Measurements from ENCODE around the gene VSTM2L.
"Not testable (repeated sequence)": the region's sequence is repeated elsewhere in the genome, so short reads cannot be mapped to it uniquely, and the experiment has no call there.

VSTM2L gene

DNA sequence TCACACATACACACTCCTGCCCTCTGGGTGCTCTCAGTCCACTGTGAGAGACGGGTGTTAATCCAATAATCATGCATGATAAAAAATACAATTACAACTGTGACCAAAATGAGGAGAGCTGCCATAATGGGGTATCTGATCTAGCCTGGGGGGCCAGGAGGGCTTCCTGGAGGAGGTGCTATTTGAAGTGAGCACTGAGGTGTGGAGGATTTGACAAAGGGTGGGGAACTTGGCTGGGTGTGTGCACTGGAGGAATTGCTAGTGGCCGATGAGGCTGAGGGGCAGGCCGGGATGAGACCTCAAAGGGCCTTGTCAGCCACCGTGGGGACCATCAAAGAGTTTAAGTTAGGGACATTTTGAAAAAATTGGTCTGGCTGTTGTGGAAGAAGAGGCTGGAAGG, 34.8 kb downstream of the VSTM2L start:
- no peak for DNase-seq (ENCODE audit: low read depth in 2 of 2)

DNA sequence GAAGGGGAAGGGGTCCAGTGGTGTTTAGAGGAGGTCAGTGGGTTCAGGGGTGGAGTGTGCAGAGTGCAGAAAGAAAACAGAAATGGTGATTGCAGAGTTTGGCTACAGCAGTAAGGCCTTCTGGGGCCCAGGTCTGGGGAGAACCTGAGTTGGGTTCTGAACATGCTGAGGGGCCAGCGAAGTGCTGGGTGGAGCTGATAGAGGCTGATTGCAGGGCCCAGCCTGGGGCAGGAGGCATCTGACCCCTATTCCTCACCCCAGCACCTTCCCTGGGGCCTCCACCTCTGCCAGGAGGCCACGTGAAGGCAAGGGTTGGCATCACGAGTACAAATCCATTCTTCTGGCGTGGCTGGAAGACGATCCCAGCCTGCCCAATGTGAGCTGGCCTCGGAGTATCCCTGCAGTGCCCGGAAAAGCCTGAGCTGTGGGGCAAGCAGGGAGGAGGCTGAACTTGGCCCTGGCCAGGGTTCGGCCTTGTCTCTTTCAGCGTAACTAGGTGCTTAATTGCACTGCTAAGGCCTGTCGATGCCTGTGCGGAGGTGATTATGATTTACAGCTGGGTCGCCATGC, 35.3 kb downstream of the VSTM2L start:
- DNase-seq (ENCODE audit: low read depth in 2 of 2), result no peak

DNA sequence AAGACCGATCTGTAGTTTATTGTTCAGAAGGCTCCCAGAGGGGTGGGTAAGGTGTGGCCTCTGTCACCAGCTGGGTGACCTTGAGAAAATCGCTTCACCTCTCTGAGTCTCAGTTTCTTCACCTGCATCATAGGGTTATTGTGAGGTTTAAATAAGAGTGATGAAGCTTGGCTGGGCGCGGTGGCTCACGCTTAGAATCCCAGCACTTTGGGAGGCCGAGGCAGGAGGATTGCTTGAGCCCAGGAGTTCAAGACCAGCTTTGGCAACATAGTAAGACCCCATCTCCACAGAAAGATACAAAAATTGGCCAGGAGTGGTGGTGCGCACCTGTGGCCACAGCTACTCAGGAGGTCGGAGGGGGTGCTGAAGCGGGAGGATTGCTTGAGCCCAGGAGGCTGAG, 36.0 kb downstream of the VSTM2L start:
- no peak for DNase-seq (ENCODE audit: low read depth in 2 of 2)

DNA sequence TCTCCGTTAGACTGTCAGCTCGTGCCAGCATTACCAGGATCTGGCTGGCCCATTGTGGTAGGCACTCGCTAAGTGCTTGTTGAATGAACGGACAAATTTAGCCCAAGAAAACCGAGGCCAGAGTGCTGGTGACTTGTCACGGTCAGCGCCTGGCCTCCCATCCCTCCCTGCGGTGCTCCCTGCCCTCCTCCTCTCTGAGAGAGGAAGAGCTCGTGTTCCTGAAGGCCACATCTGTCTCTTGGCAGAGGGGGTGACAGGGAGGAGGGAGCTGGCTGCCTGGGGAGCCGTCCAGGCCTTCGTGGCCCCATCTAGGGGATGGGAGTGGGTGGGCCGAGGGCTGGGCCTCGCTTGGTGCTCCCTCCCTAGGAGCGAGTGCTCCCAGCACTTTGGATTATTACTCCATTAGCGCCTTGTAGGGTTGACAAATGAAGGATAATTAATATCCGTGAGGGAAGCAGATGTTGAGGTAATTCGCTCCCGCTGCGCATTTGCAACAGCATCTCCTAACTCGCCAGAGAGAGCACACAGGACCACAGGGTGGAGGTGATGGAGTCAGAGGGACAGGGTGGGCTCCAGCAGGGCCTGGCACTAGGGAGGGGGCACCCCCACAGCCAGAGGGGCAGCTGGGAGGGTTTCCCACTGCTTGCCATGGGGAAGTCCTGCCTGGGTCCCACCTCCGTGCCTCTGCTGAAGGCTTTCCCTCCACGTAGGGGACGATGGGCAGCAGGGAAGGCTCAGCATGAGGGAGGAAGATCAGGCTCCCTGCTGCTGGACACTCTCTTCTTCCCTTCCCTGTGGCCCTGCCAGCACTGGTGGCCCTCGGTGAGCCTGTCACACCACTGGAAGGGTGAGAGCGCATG, 37.0 kb downstream of the VSTM2L start:
- DNase-seq (ENCODE audit: low read depth in 2 of 2), result no peak

DNA sequence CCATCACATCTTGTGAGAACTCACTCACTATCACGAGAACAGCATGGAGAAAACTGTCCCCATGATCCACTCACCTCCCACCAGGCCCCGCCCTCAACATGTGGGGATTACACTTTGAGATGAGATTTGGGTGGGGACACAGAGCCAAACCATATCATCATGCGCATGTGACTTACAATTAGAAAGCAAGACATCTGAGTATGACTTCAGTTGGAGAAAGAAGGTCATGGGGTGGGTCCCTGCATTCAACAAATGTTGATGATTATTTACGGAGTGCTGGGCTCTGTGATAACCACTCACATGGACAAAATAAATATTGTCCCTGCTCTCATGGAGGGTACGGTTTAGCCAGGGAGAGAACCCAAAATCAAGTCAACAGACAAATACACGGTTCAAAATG, 37.9 kb downstream of the VSTM2L start:
- DNase-seq (ENCODE audit: low read depth in 2 of 2), result no peak

DNA sequence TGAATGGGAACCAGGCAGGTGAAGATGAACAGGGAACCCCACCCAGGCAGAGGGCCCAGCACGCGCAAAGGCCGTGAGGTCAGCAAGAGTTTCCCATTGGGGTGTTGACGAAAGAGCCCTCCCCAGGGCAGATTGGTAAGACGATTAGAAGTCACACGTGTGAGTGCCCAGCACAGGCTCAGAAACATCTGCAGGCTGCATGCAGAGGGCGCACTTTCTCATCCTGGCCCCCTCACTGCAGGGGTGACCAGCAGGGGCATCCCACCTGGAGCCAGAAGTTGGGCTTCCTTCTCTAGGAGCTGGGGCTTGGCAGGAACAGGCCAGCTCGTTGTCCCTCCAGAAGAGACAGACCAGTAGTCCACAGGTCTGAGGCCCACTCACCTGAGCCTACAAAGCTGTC, 38.4 kb downstream of the VSTM2L start:
- no peak for DNase-seq (ENCODE audit: low read depth in 2 of 2)

DNA sequence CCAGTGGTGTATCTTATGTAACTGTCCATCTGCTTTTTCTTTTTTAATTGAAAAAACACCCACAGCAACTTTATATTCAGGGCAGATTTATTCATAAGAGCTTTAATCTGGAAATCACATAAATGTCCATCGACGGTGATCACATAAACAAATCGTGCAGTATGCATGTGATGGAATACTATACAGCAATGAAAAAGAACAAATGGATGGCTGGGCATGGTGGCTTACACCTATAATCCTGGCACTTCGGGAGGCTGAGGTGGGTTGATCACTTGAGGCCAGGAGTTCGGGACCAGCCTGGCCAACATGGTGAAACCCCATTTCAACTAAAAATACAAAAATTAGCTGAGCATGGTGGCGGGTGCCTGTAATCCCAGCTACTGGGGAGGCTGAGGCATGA, 39.1 kb downstream of the VSTM2L start:
- DNase-seq (ENCODE audit: low read depth in 2 of 2), result no peak

DNA sequence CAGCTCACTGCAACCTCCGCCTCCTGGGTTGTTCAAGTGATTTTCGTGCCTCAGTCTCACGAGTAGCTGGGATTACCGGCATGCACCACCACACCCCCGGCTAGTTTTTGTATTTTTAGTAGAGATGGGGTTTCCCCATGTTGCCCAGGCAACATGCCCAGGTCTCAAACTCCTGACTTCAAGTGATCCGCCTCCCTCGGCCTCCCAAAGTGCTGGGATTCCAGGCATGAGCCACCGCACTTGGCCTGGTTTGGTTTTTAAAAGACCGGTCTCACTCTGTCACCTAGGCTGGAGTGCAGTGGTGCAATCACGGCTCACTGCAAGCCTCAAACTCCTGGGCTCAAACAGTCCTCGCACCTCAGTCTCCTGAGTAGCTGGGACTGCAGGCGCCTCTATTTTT, 40.1 kb downstream of the VSTM2L start:
- no peak for DNase-seq (ENCODE audit: low read depth in 2 of 2)

DNA sequence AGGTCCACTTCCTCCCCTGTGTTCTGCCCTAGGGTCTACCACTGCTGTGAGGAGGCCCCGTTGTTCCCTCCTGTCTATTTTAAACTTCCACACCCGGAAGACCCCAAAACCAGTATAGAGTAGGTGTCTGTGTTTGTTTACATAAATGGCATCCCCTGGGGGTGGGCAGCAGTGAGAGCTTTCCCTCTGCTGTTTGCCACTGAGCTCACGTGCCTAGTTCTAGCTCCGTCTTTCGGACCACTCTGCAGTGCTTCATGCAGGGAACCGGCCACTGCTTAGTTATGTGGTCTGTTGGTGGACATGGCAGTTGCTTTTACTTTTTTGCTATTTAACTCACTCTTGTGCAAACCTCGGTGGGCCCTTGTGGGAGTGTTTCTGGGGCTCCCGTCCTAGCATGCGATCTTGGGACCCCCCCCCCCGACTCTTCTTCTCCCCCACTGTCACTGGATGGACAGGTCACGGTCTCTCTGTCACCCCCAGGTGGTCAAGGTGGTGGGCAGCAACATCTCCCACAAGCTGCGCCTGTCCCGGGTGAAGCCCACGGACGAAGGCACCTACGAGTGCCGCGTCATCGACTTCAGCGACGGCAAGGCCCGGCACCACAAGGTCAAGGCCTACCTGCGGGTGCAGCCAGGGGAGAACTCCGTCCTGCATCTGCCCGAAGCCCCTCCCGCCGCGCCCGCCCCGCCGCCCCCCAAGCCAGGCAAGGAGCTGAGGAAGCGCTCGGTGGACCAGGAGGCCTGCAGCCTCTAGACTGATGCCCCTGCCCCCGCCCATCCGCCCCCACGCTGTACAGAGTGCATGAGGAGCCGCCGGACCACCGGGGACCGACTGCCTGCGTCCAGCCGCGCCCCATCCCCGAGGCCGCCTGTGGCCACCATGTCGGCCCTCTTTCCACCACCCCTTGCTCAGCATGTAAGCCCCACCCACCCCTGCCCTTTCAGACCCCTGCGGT, 40.9 kb downstream of the VSTM2L start:
- no peak for DNase-seq (ENCODE audit: low read depth in 2 of 2)

DNA sequence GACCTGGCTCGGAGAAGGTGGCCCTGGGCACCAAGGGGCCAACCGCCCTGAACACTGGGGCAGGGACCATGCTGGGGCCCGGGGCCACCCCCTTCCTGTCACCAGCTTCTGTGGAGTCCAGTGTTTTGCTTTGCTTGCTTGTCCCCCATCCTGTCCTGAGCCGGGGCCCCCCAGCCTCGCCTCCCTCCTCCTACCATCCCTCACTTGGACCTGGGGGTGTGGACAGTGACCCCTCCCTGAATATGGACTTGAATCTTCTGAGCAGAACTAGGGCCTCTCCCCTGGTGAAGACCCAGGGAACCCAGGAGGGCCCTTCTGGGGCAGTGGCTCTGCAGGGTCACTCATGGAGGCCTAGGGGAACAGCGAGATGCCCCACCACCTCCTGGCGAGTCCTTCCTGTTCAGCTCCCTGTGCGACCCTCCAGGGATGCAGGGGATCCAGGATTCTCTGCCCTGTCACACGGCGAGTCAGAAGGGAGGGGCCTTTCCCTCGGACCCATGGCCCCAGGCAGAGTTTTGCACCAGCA, 41.6 kb downstream of the VSTM2L start:
- DNase-seq (ENCODE audit: low read depth in 2 of 2), result no peak

DNA sequence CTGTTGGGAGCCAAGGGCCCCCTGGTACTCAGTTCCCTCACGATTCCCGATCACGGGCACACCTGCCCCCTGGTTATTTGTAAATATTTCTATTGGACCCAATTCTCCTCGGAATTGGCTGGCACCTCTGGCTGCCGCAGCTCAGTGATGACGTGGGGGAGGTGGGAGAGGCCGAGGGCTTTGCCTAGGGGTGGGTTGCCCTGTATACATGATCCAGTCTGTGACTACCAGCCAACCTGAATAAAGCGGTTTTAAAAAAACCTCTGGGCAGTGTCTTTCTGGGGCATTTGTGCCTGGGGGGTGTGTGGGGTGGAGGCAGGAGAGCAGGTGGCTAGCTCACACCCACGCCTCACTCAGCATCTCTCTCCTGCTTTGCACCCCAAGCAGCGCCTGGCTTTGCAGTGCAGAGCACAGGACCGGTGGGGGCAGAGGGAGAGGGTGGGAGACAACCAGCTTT, 42.2 kb downstream of the VSTM2L start:
- DNase-seq (ENCODE audit: low read depth in 2 of 2), result no peak

DNA sequence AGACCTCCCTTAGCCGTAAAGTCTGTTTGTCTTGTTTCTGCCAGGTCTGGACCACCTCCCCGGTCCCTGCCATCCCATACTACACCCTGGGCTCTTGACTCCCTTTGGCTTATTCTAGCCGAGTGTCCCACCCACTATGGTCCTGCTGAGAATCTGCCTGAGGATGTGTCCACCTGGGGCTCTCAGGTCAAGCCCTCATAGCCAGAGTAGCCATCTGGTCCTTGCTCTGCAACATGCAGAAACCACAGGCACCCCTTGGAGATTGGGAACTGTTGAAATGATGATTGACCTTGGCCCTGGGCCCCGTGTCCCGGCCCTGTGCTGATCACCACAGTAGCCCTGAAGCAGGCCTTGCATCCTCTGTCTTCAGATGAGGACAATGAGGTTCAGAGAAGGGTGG, 44.0 kb downstream of the VSTM2L start:
- no peak for DNase-seq (ENCODE audit: low read depth in 2 of 2)

DNA sequence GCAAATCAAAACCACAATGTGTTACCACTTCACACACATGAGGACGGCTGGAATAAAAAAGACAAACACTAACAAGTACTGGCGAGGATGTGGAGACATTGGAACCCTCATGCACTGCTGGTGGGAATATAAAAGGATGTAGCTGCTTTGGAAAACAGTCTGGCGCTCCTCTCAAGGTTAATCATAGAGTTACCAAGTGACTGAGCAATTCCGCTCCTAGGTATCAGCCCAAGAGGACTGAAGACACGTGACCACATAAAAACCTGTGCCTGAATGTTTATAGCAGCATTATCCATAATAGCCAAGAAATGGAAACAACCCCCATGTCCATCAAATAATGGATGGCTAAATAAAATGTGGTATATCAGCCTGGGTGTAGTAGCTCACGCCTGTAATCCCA, 45.0 kb downstream of the VSTM2L start:
- no peak for DNase-seq (ENCODE audit: low read depth in 2 of 2)

DNA sequence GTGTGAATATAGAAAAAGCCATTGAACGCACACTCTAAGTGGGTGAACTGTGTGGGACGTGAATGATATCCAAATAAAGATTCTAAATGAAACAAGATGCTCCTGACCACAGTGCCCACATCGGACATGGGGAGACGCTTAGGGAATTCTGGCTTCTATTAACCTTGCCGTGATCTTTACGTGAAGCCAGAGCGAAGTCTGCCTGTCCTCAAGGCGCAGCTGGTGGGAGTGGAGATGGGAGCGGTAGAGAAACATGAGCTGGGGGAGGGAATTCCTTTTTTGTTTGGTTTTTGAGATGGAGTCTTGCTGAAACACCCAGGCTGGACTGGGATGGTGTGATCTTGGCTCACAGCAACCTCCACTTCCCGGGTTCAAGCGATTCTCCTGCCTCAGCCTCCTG, 46.0 kb downstream of the VSTM2L start:
- no peak for DNase-seq (ENCODE audit: low read depth in 2 of 2)

DNA sequence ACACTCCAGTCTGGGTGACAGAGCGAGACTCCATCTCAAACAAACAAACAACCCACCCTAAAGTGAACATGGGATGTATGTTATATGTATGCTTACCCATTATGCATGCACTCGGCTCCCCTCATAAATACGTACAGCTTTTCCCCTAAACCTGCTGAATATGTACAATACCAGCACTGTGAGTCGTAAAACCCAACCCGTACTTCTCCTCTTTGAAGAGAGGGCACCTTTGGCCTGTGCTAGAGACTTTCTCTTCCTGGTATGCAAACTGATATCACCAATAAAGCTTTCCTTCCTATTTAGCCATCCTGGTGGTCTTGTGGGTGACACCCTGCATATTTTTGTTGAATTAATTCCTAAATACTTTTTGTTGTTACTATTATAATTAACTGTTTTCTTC, 51.3 kb downstream of the VSTM2L start:
- no peak for DNase-seq (ENCODE audit: low read depth in 2 of 2)

DNA sequence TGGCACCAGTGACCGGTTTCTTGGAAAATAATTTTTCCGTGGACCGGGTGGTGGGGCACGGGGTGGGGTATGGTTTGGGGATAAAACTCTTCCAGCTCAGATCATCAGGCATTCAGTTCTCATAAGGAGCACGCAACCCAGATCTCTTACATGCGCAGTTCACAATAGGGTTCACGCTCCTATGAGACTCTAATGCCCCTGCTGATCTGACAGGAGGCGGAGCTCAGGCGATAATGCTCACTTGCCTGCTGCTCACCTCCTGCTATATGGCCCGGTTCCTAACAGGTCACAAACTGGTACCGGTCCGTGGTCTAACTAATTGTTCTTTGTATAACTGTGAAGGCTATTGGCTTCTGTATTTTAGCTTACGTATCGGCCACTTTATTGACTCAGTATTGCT, 51.7 kb downstream of the VSTM2L start:
- DNase-seq (ENCODE audit: low read depth in 2 of 2), result no peak

DNA sequence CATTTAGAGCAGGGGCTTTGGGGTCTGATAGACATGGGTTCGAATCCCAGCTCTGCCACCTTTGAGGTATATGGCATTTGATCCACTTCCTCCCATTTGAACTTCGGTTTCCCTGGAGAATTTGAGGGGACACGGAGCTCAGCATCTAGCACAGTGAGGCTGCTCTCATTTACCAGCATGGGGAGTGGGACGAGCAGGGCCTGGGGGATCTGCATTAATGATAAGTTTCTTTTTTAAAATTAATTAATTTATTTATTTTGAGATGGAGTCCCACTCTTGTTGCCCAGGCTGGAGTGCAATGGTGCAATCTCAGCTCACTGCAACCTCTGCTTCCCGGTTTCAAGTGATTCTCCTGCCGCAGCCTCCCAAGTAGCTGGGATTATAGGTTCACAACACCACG, 52.6 kb downstream of the VSTM2L start:
- no peak for DNase-seq (ENCODE audit: low read depth in 2 of 2)

DNA sequence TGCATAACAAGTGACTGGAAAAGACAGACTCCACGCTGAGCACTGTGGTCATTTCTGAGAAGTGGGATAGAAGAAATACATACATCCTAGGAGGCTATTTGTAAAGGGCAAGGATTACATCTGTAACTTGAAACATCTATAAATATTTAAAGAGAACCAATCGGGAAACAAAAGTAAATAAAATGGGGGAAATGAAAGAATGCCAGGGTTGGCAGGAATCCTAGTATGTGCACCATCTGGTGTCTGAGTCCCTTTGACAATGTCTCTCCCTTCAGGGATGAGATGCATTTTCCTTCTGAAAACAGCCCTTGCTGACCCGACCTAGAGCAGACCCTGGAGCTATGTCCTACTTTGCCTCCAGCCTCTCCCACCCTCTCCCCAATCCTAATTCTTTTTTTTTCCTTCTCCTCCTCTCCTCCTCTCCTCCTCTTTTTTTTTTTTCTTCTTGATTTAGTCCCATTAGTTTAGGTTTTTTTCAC, 53.2 kb downstream of the VSTM2L start:
- DNase-seq (ENCODE audit: low read depth in 2 of 2), result no peak

DNA sequence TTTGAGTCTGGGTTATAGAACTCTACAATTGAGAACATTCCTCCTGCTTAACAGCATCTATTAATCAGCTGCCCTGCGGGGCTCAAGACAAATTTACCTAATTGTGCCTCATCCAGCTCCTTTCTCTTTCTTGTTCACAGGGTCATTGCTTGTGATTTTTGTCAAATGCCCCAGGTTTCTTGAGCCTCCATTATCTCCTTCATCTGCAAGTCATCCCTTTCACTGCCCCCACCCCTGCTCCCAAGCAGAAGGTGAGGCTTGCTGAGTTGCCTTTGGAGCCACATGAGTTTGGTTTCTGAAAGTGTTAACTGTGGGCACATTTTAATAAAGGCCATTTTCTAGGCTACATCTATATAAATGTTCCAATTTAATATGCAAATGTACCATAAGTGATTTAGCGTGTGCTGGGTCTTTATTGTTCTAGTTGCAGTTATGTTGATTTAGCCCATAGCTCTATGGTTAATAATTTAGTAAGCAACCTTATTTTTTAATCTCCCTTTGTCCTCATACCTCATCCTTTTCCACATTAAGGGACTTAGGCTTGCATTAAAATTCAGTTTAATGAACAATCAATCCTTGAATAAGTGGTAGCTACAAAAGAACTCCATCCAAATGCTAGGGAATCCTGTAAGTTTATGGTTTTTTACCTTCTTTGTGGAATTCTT, 56.1 kb downstream of the VSTM2L start:
- no peak for DNase-seq (ENCODE audit: low read depth in 2 of 2)

DNA sequence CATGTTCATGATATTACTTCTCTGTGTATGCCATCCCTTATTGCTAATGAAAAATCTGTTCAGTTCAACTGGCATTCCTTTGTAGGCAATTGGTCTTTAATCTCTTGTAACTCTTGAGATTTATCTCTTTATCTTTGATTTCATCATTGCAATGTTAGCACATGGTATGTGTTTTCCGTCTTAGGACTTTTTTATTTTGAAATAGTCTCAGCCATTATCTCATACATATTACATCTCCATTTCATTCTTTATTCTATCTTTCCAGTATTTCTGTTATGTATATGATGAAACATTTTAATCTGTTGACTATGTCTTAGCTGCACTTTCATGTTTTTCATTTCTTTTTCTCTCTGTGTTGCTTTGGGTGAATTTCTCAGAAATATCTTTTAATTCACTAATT, 58.1 kb downstream of the VSTM2L start:
- DNase-seq (ENCODE audit: low read depth in 2 of 2), result no peak

DNA sequence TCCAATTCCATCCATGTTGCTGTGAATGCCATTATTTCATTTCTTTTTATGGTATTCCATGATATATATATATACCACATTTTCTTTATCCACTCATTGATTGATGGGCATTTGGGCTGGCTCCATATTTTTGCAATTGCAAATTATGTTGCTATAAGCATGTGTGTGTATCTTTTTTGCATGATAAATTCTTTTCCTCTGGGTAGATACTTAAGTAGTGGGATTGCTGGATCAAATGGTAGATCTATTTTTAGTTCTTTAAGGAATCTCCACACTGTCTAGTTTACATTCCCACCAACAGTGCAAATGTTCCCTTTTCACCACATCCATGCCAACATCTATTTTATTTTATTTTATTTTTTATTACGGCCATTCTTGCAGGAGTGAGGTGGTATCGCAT, 60.6 kb downstream of the VSTM2L start:
- not testable (repeated sequence) for DNase-seq (ENCODE audit: low read depth in 2 of 2)

Measured in stimulated activated CD8-positive, alpha-beta memory T cell treated with anti-CD3 and anti-CD28 coated beads, Interleukin-15, amount 100 ng/mL, for 4 hours (primary cell).